WTC11 (cell line): ENCODE data around the gene ATG101. TPM values are rescaled to one million over a fixed set of nuclear protein-coding genes. Genes with fewer than 3 reads are reported as not detected.
A peak's percentile ranks its signal among the peaks of the same experiment; 100 is the strongest.

Source experiments
- ATAC-seq: fragments of 200-7000 bp; cut with Tn5 transposase; 2 replicates; pipeline ENCODE4 v1.10.0; 2021; ENCODE audit warnings: mild to moderate bottlenecking, moderate library complexity
- CTCF ChIA-PET: fragments of 300-600 bp; sonication (Branson Sonifier 250); formaldehyde crosslinking; loops from one replicate; lab custom pipeline; 2021; ENCODE audit warnings: antibody characterized with exemption; lab: Charles Lee
- POLR2A ChIA-PET: fragments of 350-600 bp; sonication (Branson Sonifier 250); formaldehyde crosslinking; loops from one replicate; lab custom pipeline; 2021; ENCODE audit warnings: antibody characterized with exemption; lab: Charles Lee
- DNase-seq: peaks from one replicate; pipeline ENCODE4 v3.0.0; 2021; ENCODE audit warnings: low spot score
- H3K27ac Mint-ChIP-seq: 2 replicates; pipeline ENCODE4 v1.8.0; 2021; ENCODE audit warnings: mixed read lengths
- H3K27me3 Mint-ChIP-seq: 2 replicates; pipeline ENCODE4 v1.8.0; 2021; ENCODE audit warnings: low read depth, mild to moderate bottlenecking, moderate library complexity, mixed read lengths
- H3K36me3 Mint-ChIP-seq: 2 replicates; pipeline ENCODE4 v1.8.0; 2021; ENCODE audit warnings: mixed read lengths
- H3K4me1 Mint-ChIP-seq: 2 replicates; pipeline ENCODE4 v1.8.0; 2022; ENCODE audit warnings: mixed read lengths
- H3K4me3 Mint-ChIP-seq: 2 replicates; pipeline ENCODE4 v1.8.0; 2021; ENCODE audit warnings: mild to moderate bottlenecking, moderate library complexity, mixed read lengths
- H3K9me3 Mint-ChIP-seq: 2 replicates; pipeline ENCODE4 v1.8.0; 2021; ENCODE audit warnings: mixed read lengths
- CBFB ChIP-seq: sonication (generic); formaldehyde crosslinking; IDR thresholded peaks from 2 replicates; pipeline ENCODE4 v1.8.1; 2022; ENCODE audit warnings: mild to moderate bottlenecking, low read depth, missing genetic modification reagents
- E2F4 ChIP-seq: sonication (generic); formaldehyde crosslinking; IDR thresholded peaks from 2 replicates; pipeline ENCODE4 v1.8.1; 2022; ENCODE audit warnings: low read depth, mild to moderate bottlenecking, moderate library complexity, missing genetic modification reagents, borderline replicate concordance
- FOXP4 ChIP-seq: sonication (generic); formaldehyde crosslinking; IDR thresholded peaks from 2 replicates; pipeline ENCODE4 v1.8.0; 2022; ENCODE audit warnings: mild to moderate bottlenecking, missing genetic modification reagents
- GRHL2 ChIP-seq: fragments of 250-450 bp; sonication (Bioruptor Pico); IDR thresholded peaks from 2 replicates; pipeline ENCODE4 v1.8.0; 2022; ENCODE audit warnings: mild to moderate bottlenecking, moderate library complexity; ENCODE audit not compliant: insufficient replicate concordance, severe bottlenecking
- IRF2 ChIP-seq: sonication (generic); formaldehyde crosslinking; IDR thresholded peaks from 2 replicates; pipeline ENCODE4 v1.8.0; 2022; ENCODE audit warnings: low read depth, missing genetic modification reagents, borderline replicate concordance
- JAZF1 ChIP-seq: fragments of 250-450 bp; sonication (Bioruptor Pico); IDR thresholded peaks from 2 replicates; pipeline ENCODE4 v1.9.0; 2021; ENCODE audit warnings: moderate library complexity, mild to moderate bottlenecking, inconsistent platforms
- KAT7 ChIP-seq: sonication (generic); formaldehyde crosslinking; IDR thresholded peaks from 2 replicates; pipeline ENCODE4 v1.8.1; 2023; ENCODE audit warnings: missing genetic modification reagents, mild to moderate bottlenecking, borderline replicate concordance
- MLX ChIP-seq: sonication (generic); formaldehyde crosslinking; IDR thresholded peaks from 2 replicates; pipeline ENCODE4 v1.8.1; 2023; ENCODE audit warnings: mild to moderate bottlenecking, missing genetic modification reagents, moderate library complexity
- NR1H2 ChIP-seq: sonication (generic); formaldehyde crosslinking; IDR thresholded peaks from 2 replicates; pipeline ENCODE4 v1.9.0; 2021; ENCODE audit warnings: mild to moderate bottlenecking, moderate library complexity, missing genetic modification reagents
- NR2C2 ChIP-seq: sonication (generic); formaldehyde crosslinking; IDR thresholded peaks from 2 replicates; pipeline ENCODE4 v1.8.0; 2022; ENCODE audit warnings: mild to moderate bottlenecking, missing genetic modification reagents
- SMAD3 ChIP-seq: sonication (generic); formaldehyde crosslinking; IDR thresholded peaks from 2 replicates; pipeline ENCODE4 v1.8.0; 2022; ENCODE audit warnings: missing genetic modification reagents, mild to moderate bottlenecking, borderline replicate concordance
- SP1 ChIP-seq: sonication (generic); formaldehyde crosslinking; conservative IDR thresholded peaks from 2 replicates; pipeline ENCODE4 v1.8.1; 2022; ENCODE audit warnings: missing genetic modification reagents
- TEAD4 ChIP-seq: sonication (generic); formaldehyde crosslinking; IDR thresholded peaks from 2 replicates; pipeline ENCODE4 v1.8.0; 2022; ENCODE audit warnings: mild to moderate bottlenecking, missing genetic modification reagents
- TP53 ChIP-seq: sonication (generic); formaldehyde crosslinking; IDR thresholded peaks from 2 replicates; pipeline ENCODE4 v1.8.1; 2023; ENCODE audit warnings: mild to moderate bottlenecking, missing genetic modification reagents
- ZNF219 ChIP-seq: sonication (generic); formaldehyde crosslinking; IDR thresholded peaks from 2 replicates; pipeline ENCODE4 v1.8.0; 2023; ENCODE audit warnings: missing genetic modification reagents, mild to moderate bottlenecking, borderline replicate concordance
- ZNF416 ChIP-seq: fragments of 250-450 bp; sonication (Bioruptor Pico); IDR thresholded peaks from 2 replicates; pipeline ENCODE4 v1.9.0; 2021; ENCODE audit warnings: mild to moderate bottlenecking, inconsistent platforms
- total RNA-seq: library from RNA; stranded (reverse); gene quantifications from 3 replicates; pipeline ENCODE4 v1.2.3, GENCODE V29; 2021
- TF ChIP-seq, protein P1 (sequence below): fragments of 200-600 bp; IDR thresholded peaks from 2 replicates; pipeline ENCODE4 v1.8.0; 2022; ENCODE audit warnings: antibody characterized with exemption
- TF ChIP-seq, protein P2 (sequence below): sonication (generic); formaldehyde crosslinking; IDR thresholded peaks from 2 replicates; pipeline ENCODE4 v1.8.1; 2023; ENCODE audit warnings: mild to moderate bottlenecking, moderate library complexity, missing genetic modification reagents
- TF ChIP-seq, protein P3 (sequence below): sonication (generic); formaldehyde crosslinking; IDR thresholded peaks from 2 replicates; pipeline ENCODE4 v1.8.1; 2022; ENCODE audit warnings: mild to moderate bottlenecking, missing genetic modification reagents, moderate library complexity, borderline replicate concordance

The ATG101 gene
- total RNA-seq, 1 experiment from 2014 or later, result 52.1 TPM

- Mint-ChIP-seq H3K9me3 (no peaks in the 10 kb centered on the region), H3K4me1 (peaks cover 73% of the 10 kb centered on the region), H3K36me3 (no peaks in the 10 kb centered on the region), H3K4me3 (peak overlapping the region; percentile 41), H3K27me3 (peaks cover 9% of the 10 kb centered on the region; the same call in 1 of the 2 replicates), H3K27ac (no peak overlapping the region; the same call in 1 of the 2 replicates)
- ChIA-PET CTCF (interaction anchor here (0.5 to 13.2 kb wide), 65 partner anchors 10 to 887 kb away, joined by 3 to 435 read pairs (median 4); partner anchors contain the start of genes ATG101, KRT80, SMIM41 and TAMALIN), POLR2A (interaction anchor here (0.7 to 1.5 kb wide), 5 partner anchors 46 to 96 kb away, joined by 3 to 13 read pairs (median 7); partner anchors contain the start of gene ATG101)
- ATAC-seq (peak; percentile 90), DNase-seq (peak; percentile 86)
- 0 out of 2 replicates have a peak, but pooled peaks have one; percentile 39 for TF ChIP-seq SMAD3
- TF ChIP-seq, protein P1, sequence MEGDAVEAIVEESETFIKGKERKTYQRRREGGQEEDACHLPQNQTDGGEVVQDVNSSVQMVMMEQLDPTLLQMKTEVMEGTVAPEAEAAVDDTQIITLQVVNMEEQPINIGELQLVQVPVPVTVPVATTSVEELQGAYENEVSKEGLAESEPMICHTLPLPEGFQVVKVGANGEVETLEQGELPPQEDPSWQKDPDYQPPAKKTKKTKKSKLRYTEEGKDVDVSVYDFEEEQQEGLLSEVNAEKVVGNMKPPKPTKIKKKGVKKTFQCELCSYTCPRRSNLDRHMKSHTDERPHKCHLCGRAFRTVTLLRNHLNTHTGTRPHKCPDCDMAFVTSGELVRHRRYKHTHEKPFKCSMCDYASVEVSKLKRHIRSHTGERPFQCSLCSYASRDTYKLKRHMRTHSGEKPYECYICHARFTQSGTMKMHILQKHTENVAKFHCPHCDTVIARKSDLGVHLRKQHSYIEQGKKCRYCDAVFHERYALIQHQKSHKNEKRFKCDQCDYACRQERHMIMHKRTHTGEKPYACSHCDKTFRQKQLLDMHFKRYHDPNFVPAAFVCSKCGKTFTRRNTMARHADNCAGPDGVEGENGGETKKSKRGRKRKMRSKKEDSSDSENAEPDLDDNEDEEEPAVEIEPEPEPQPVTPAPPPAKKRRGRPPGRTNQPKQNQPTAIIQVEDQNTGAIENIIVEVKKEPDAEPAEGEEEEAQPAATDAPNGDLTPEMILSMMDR, result peak; percentile 73
- TF ChIP-seq SP1 (CRISPR knock-in tag), result peak; percentile 55; the same call in 1 of the 2 replicates
- TF ChIP-seq, protein P2, sequence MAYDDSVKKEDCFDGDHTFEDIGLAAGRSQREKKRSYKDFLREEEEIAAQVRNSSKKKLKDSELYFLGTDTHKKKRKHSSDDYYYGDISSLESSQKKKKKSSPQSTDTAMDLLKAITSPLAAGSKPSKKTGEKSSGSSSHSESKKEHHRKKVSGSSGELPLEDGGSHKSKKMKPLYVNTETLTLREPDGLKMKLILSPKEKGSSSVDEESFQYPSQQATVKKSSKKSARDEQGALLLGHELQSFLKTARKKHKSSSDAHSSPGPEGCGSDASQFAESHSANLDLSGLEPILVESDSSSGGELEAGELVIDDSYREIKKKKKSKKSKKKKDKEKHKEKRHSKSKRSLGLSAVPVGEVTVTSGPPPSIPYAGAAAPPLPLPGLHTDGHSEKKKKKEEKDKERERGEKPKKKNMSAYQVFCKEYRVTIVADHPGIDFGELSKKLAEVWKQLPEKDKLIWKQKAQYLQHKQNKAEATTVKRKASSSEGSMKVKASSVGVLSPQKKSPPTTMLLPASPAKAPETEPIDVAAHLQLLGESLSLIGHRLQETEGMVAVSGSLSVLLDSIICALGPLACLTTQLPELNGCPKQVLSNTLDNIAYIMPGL, result peak; percentile 62; the same call in 1 of the 2 replicates
- TF ChIP-seq TP53 (CRISPR knock-in tag), result no peak
- no peak for TF ChIP-seq CBFB
Observed at GRCh38 chr12:52119398-52120254, 49.8 kb downstream of the ATG101 start.

DNA sequence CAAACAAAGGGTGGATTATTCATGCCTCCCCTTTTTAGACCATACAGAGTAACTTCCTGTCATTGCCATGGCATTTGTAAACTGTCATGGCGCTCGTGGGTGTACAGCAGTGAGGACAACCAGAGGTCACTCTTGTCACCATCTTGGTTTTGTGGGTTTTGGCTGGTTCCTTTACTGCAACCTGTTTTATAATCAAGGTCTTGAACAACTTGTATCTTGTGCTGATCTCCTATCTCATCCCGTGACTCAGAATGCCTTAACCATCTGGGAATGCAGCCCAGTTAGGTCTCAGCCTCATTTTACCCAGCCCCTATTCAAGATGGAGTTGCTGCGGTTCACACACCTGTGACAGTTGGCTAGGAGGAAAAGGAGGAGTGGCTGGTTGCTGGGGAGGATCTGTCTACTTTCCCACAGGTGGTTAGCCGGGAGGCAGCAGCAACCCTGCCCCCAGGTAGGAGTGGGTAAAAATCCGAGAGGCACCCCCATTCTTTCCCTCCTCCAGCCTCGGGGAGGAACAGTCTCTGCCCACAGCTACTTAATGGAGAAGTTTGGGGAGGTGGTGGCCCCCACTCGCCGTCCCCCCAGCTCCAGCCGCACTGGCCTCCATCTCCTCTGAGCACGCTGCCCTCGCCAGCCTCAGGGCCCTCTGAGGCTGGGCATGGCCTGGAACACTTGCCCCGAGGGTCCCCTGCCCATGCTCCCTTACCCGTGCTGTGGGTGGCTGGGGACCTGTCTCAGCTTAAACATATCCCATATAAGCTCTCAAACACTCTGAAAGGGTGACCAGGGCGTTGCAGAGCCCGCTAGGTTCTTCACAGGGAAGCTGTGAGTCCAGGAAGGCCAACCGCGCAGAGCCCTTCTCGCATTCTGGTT lies 51.4 kb downstream of the ATG101 start:
- Mint-ChIP-seq H3K27ac (no peak overlapping the region), H3K4me1 (peaks cover 84% of the 10 kb centered on the region), H3K27me3 (peaks cover 9% of the 10 kb centered on the region; the same call in 1 of the 2 replicates), H3K4me3 (no peak overlapping the region), H3K36me3 (no peaks in the 10 kb centered on the region), H3K9me3 (no peaks in the 10 kb centered on the region)
- ChIA-PET POLR2A (interaction anchor here (0.6 to 1.8 kb wide), 7 partner anchors 33 to 112 kb away, joined by 3 to 13 read pairs (median 4); no protein-coding TSS in a partner anchor), CTCF (interaction anchor here (0.6 to 13.2 kb wide), 32 partner anchors 9 to 804 kb away, joined by 3 to 435 read pairs (median 5); partner anchors contain the start of genes ATG101, NR4A1, SMIM41 and TAMALIN)
- ATAC-seq, result no peak
- TF ChIP-seq JAZF1 (CRISPR knock-in tag) (no peak), GRHL2 (CRISPR knock-in tag) (no peak), TEAD4 (CRISPR knock-in tag) (no peak), ZNF416 (CRISPR knock-in tag) (no peak), FOXP4 (no peak), KAT7 (CRISPR knock-in tag) (no peak), NR2C2 (no peak), E2F4 (CRISPR knock-in tag) (no peak), IRF2 (CRISPR knock-in tag) (no peak), ZNF219 (CRISPR knock-in tag) (no peak), SP1 (CRISPR knock-in tag) (no peak), NR1H2 (CRISPR knock-in tag) (no peak), MLX (CRISPR knock-in tag) (no peak)
- TF ChIP-seq, protein P2, result no peak
- TF ChIP-seq, protein P3, sequence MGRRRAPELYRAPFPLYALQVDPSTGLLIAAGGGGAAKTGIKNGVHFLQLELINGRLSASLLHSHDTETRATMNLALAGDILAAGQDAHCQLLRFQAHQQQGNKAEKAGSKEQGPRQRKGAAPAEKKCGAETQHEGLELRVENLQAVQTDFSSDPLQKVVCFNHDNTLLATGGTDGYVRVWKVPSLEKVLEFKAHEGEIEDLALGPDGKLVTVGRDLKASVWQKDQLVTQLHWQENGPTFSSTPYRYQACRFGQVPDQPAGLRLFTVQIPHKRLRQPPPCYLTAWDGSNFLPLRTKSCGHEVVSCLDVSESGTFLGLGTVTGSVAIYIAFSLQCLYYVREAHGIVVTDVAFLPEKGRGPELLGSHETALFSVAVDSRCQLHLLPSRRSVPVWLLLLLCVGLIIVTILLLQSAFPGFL (CRISPR knock-in tag), result no peak
- DNase-seq, result no peak
